Vagina (tissue), 2 donors: ENCODE results near the gene PCYOX1L. TPM values are rescaled to one million over a fixed set of nuclear protein-coding genes. Genes with fewer than 3 reads are reported as not detected.

Source experiments
- DNase-seq, 2 donors: peaks; one replicate each; pipeline ENCODE4 v3.0.0-alpha.2; 2017; ENCODE audit errors: extremely low spot score in 2 of 2
- H3K27ac ChIP-seq: fragments of 200-600 bp; sonication (generic); one replicate; pipeline ENCODE4 v1.5.1; 2019
- H3K27me3 ChIP-seq: fragments of 200-600 bp; sonication (generic); one replicate; pipeline ENCODE4 v1.5.1; 2019
- H3K36me3 ChIP-seq, 2 donors: fragments of 200-600 bp; sonication (generic); one replicate each; pipeline ENCODE4 v1.5.1; 2017 to 2019
- H3K4me1 ChIP-seq: fragments of 200-600 bp; sonication (generic); one replicate; pipeline ENCODE4 v1.5.1; 2019
- H3K4me3 ChIP-seq, 2 donors: fragments of 200-600 bp; sonication (generic); 1 replicate in 1 of 2; 2 replicates in 1 of 2; pipeline ENCODE4 v1.5.1; 2016 to 2019
- H3K9me3 ChIP-seq: fragments of 200-600 bp; sonication (generic); one replicate; pipeline ENCODE4 v1.5.1; 2019
- CTCF ChIP-seq, 3 experiments: fragments of 450-650 bp in 2 of 3; fragments of 200-600 bp in 1 of 3; sonication (generic) in 1 of 3; IDR thresholded peaks; one replicate each; pipeline ENCODE4 v1.5.1; 2017 to 2019; ENCODE audit warnings: antibody characterized with exemption in 3 of 3, mild to moderate bottlenecking in 2 of 3, moderate library complexity in 2 of 3
- POLR2A ChIP-seq, 2 donors: fragments of 450-650 bp; IDR thresholded peaks; one replicate each; pipeline ENCODE4 v1.6.1; 2017; ENCODE audit warnings: antibody characterized with exemption in 2 of 2, mild to moderate bottlenecking in 2 of 2, moderate library complexity in 2 of 2
- POLR2AphosphoS5 ChIP-seq, 2 donors: sonication (generic); formaldehyde crosslinking; IDR thresholded peaks; one replicate each; pipeline ENCODE4 v1.9.0; 2017; ENCODE audit warnings: antibody characterized with exemption in 2 of 2, mild to moderate bottlenecking in 2 of 2, low read depth in 1 of 2; ENCODE audit not compliant: insufficient read depth in 1 of 2
- intact Hi-C: fragments of 100-400 bp; cut with DNase I; formaldehyde crosslinking; loops from one replicate; pipeline ENCODE4 v1.15.1; 2023
- total RNA-seq: library from RNA; depleted of rRNA; stranded (reverse); fragments of >200 nt; gene quantifications from one replicate; pipeline ENCODE4 v1.2.3, GENCODE V29; 2016

The PCYOX1L gene
- total RNA-seq, 1 donor from 2014 or later = 6.4 TPM

- TF ChIP-seq POLR2A (IDR thresholded peaks at IDR 0.05) (no peak), CTCF (IDR thresholded peaks at IDR 0.05) (no peak), POLR2AphosphoS5 (IDR thresholded peaks at IDR 0.05; ENCODE audit: insufficient read depth in 1 of 2, low read depth in 1 of 2) (no peak)
- DNase-seq = no peak
- Histone ChIP-seq H3K27ac (no peak overlapping the region), H3K4me1 (peaks cover 16% of the 10 kb centered on the region), H3K36me3 (peaks cover 0 to 70% of the 10 kb centered on the region in 2 donors), H3K4me3 (no peak overlapping the region), H3K27me3 (no peaks in the 10 kb centered on the region), H3K9me3 (no peaks in the 10 kb centered on the region)
- intact Hi-C loops = no loop called here
These were observed 5.7 kb upstream of the PCYOX1L start for GRCh38 chr5:149352169-149352568.

DNA sequence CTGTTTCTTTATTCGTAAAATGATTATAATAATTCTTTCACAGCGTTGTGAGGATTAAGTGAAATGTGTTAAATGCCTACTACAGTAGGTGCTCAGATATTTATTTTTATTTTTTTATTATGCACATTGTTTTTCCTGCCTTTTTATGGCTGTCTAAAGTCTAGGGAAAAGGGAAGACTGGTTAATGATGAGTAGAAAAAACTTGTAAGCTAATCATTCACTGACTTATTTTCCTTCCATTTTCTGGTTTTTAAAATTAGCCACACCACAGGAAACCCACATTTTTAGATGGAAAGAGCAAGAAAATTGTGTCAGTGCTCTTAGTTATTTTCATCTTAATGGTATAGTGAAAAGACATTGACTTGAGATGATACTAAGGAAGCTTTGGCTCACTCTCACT lies 3.9 kb upstream of the PCYOX1L start:
- DNase-seq = no peak
- TF ChIP-seq POLR2AphosphoS5 (IDR thresholded peaks at IDR 0.05; ENCODE audit: insufficient read depth in 1 of 2, low read depth in 1 of 2) (no peak), POLR2A (IDR thresholded peaks at IDR 0.05) (no peak), CTCF (IDR thresholded peaks at IDR 0.05) (no peak)
- Histone ChIP-seq H3K36me3 (peaks cover 0 to 58% of the 10 kb centered on the region in 2 donors), H3K4me3 (no peak overlapping the region), H3K4me1 (peaks cover 15% of the 10 kb centered on the region), H3K27me3 (no peaks in the 10 kb centered on the region), H3K9me3 (no peaks in the 10 kb centered on the region), H3K27ac (no peak overlapping the region)
- intact Hi-C loops = no loop called here

DNA sequence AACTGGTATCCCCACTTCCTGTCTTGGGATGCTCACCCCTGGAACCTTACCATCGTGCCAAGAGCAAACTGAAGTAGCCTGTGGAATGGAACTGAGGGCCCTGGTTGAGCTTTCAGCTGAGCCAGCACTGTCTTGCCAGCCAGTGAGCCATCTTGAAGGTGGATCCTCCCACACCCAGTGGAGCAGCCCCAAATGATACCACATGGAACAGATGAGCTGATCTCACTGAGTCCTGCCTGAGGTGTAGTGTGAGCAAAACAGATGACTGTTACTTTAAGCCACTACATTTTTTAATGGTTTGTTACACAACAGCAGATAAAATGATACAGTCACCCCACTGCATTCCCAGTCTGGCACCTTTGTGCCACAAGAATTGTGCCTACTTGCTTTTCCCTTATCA lies 2.2 kb upstream of the PCYOX1L start:
- Histone ChIP-seq H3K4me3 (no peak overlapping the region), H3K27ac (no peak overlapping the region), H3K4me1 (peaks cover 11% of the 10 kb centered on the region), H3K9me3 (no peaks in the 10 kb centered on the region), H3K36me3 (peaks cover 0 to 41% of the 10 kb centered on the region in 2 donors), H3K27me3 (no peaks in the 10 kb centered on the region)
- DNase-seq = no peak
- intact Hi-C loops = no loop called here
- TF ChIP-seq CTCF (IDR thresholded peaks at IDR 0.05) = no peak

DNA sequence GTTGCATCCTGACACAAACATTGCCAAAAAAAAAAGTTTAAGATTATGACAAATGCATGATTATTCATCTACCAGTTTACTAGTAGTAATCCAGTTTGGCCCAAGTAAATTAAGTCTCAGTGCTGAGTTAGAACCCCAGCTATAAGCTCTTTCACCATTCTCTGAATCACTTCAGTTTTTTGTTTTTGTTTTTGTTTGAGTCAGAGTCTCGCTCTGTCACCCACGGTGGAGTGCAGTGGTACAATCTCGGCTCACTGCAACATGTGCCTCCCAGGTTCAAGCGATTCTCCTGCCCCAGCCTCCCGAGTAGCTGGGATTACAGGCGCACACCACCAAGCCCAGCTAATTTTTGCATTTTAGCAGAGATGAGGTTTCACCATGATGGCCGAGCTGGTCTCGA lies 1.5 kb upstream of the PCYOX1L start:
- H3K9me3 ChIP-seq = no peaks in the 10 kb centered on the region

DNA sequence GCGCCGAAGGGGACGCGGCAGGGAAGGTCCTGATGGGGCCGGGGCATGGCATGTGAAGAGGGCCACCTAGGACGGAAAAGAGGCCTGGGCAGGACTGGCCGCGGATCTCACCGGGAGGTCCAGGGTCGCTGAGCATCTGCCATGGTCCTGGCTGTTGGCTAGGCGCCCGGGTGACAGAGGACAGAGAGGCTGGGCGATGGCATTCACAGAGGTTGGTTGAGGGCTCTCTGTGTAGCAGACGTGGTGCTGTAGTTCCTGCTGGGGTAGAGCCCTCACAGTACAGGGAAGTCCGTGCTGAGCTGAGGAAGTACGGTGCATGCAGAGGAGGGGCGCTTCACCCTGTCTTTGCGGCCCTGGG lies 427 bp downstream of the PCYOX1L start:
- intact Hi-C loops = no loop called here
- peaks cover 0 to 17% of the 10 kb centered on the region in 2 donors for H3K36me3 ChIP-seq
- TF ChIP-seq POLR2A (IDR thresholded peaks at IDR 0.05) (no peak), CTCF (IDR thresholded peaks at IDR 0.05) (no peak), POLR2AphosphoS5 (IDR thresholded peaks at IDR 0.05; ENCODE audit: insufficient read depth in 1 of 2, low read depth in 1 of 2) (no peak)
- H3K27me3 ChIP-seq = no peaks in the 10 kb centered on the region
- H3K27ac ChIP-seq = peak overlapping the region; percentile 71
- no peaks in the 10 kb centered on the region for H3K9me3 ChIP-seq
- peaks cover 11% of the 10 kb centered on the region for H3K4me1 ChIP-seq
- peak overlapping the region; percentile 66 to 71 for H3K4me3 ChIP-seq
- DNase-seq = no peak

More for the DNA sequence above, 1.5 kb upstream of the PCYOX1L start:
- no peaks in the 10 kb centered on the region for H3K27me3 ChIP-seq
- H3K4me3 ChIP-seq = no peak overlapping the region
- H3K4me1 ChIP-seq = peaks cover 11% of the 10 kb centered on the region
- peaks cover 0 to 35% of the 10 kb centered on the region in 2 donors for H3K36me3 ChIP-seq
- intact Hi-C loops = no loop called here
- TF ChIP-seq CTCF (IDR thresholded peaks at IDR 0.05) (no peak), POLR2AphosphoS5 (IDR thresholded peaks at IDR 0.05; ENCODE audit: insufficient read depth in 1 of 2, low read depth in 1 of 2) (no peak), POLR2A (IDR thresholded peaks at IDR 0.05) (no peak)
- no peak for DNase-seq
- no peak overlapping the region for H3K27ac ChIP-seq
